A549 (cell line): ENCODE data around the gene NTM. TPM values are rescaled to one million over a fixed set of nuclear protein-coding genes. Genes with fewer than 3 reads are reported as not detected.

Source experiments
- ATAC-seq, 2 experiments: fragments of 200-7000 bp in 1 of 2; fragments of >200 bp in 1 of 2; cut with Nextera tagmentation in 1 of 2; cut with Tn5 transposase in 1 of 2; 3 replicates each; pipeline versions ENCODE4 v1.8.0 to v1.9.1; 2018 to 2020; ENCODE audit warnings: mild to moderate bottlenecking in 1 of 2, moderate library complexity in 1 of 2
- CTCF ChIA-PET: fragments of 300-600 bp; sonication (Branson Sonifier 250); formaldehyde crosslinking; extraction: SDS; loops from one replicate; lab custom pipeline; 2021; ENCODE audit warnings: antibody characterized with exemption, inconsistent platforms; lab: Yijun Ruan, JAX
- POLR2A ChIA-PET: fragments of 350-600 bp; formaldehyde crosslinking; extraction: SDS; loops from one replicate; lab custom pipeline; 2021; ENCODE audit warnings: antibody characterized with exemption, inconsistent platforms; lab: Yijun Ruan, JAX
- DNase-seq, 2 experiments: peaks; one replicate each; pipeline versions ENCODE4 v3.0.0 to v3.0.0-alpha.2; 2011 to 2016; ENCODE audit warnings: low read depth in 1 of 2, low spot score in 1 of 2
- FAIRE-seq: peaks from 2 replicates; lab custom pipeline; 2011; peaks lifted over from hg19 to GRCh38; lab: Jason Lieb, UNC
- H3K27ac ChIP-seq, 2 experiments: fragments of >200 bp; sonication (Bioruptor Twin); formaldehyde crosslinking; 3 replicates each; pipeline ENCODE4 v1.5.1; 2016 to 2017
- H3K4me1 ChIP-seq: fragments of >200 bp; sonication (Bioruptor Twin); formaldehyde crosslinking; 3 replicates; pipeline ENCODE4 v1.6.1; 2016
- H3K4me2 ChIP-seq: fragments of >200 bp; sonication (Bioruptor Twin); formaldehyde crosslinking; 3 replicates; pipeline ENCODE4 v1.6.1; 2016
- H3K4me3 ChIP-seq: fragments of >200 bp; sonication (Bioruptor Twin); formaldehyde crosslinking; 3 replicates; pipeline ENCODE4 v1.5.1; 2016
- H3K9me3 ChIP-seq: fragments of >200 bp; sonication (Bioruptor Twin); formaldehyde crosslinking; 3 replicates; pipeline ENCODE4 v1.6.1; 2016
- ATOH8 ChIP-seq: fragments of 250-450 bp; sonication (Bioruptor Pico); IDR thresholded peaks from 2 replicates; pipeline ENCODE4 v1.5.0; 2020; ENCODE audit warnings: low read depth, mild to moderate bottlenecking, moderate library complexity
- BHLHE40 ChIP-seq: IDR thresholded peaks from 2 replicates; pipeline ENCODE4 v1.6.1; 2012; ENCODE audit warnings: low read depth, low read length, inconsistent platforms
- CBX2 ChIP-seq: fragments of 200-600 bp; sonication (generic); IDR thresholded peaks from 2 replicates; pipeline ENCODE4 v1.6.1; 2016; ENCODE audit warnings: low read depth, mild to moderate bottlenecking, borderline replicate concordance
- CHD4 ChIP-seq: fragments of 200-600 bp; sonication (generic); IDR thresholded peaks from 2 replicates; pipeline ENCODE4 v1.6.1; 2016; ENCODE audit warnings: antibody characterized with exemption, mild to moderate bottlenecking, borderline replicate concordance
- E2F6 ChIP-seq: IDR thresholded peaks from 2 replicates; pipeline ENCODE4 v1.6.1; 2012; ENCODE audit warnings: low read depth, borderline replicate concordance
- ESRRA ChIP-seq: fragments of 150-350 bp; IDR thresholded peaks from 2 replicates; pipeline ENCODE4 v1.6.1; 2014; ENCODE audit warnings: mild to moderate bottlenecking, low read length, borderline replicate concordance
- HES2 ChIP-seq: fragments of >200 bp; sonication (Bioruptor Twin); formaldehyde crosslinking; IDR thresholded peaks from 2 replicates; pipeline ENCODE4 v1.6.1; 2016
- HEYL ChIP-seq: fragments of 250-450 bp; sonication (Bioruptor Pico); IDR thresholded peaks from 2 replicates; pipeline ENCODE4 v1.8.0; 2021; ENCODE audit warnings: mild to moderate bottlenecking, moderate library complexity
- HOXB13 ChIP-seq: fragments of 250-450 bp; sonication (Bioruptor Pico); IDR thresholded peaks from 2 replicates; pipeline ENCODE4 v1.5.0; 2020; ENCODE audit warnings: low read depth, mild to moderate bottlenecking, moderate library complexity
- JUN ChIP-seq, 2 experiments: fragments of >200 bp; sonication (Bioruptor Twin); formaldehyde crosslinking; IDR thresholded peaks; 2 replicates in 1 of 2; 3 replicates in 1 of 2; pipeline ENCODE4 v1.6.1; 2016 to 2017
- JUNB ChIP-seq: fragments of >200 bp; sonication (Bioruptor Twin); formaldehyde crosslinking; IDR thresholded peaks from 2 replicates; pipeline ENCODE4 v1.6.1; 2016
- KDM1A ChIP-seq: fragments of 200-600 bp; sonication (generic); IDR thresholded peaks from 2 replicates; pipeline ENCODE4 v1.6.1; 2016; ENCODE audit warnings: low read depth, mild to moderate bottlenecking
- MAFK ChIP-seq: fragments of 450-650 bp; IDR thresholded peaks from 2 replicates; pipeline ENCODE4 v1.6.1; 2014; ENCODE audit not compliant: partially characterized antibody
- MAZ ChIP-seq: fragments of 150-350 bp; IDR thresholded peaks from 2 replicates; pipeline ENCODE4 v1.6.1; 2014; ENCODE audit warnings: antibody characterized with exemption, low read depth, low read length, borderline replicate concordance
- NFE2L2 ChIP-seq: fragments of 150-350 bp; conservative IDR thresholded peaks from 2 replicates; pipeline ENCODE4 v1.6.1; 2014; ENCODE audit warnings: low read length
- NR3C1 ChIP-seq: fragments of >200 bp; sonication (Bioruptor Twin); formaldehyde crosslinking; IDR thresholded peaks from 3 replicates; pipeline ENCODE4 v1.6.1; 2017
- POLR2AphosphoS2 ChIP-seq: conservative IDR thresholded peaks from 2 replicates; pipeline ENCODE4 v1.6.1; 2012; ENCODE audit warnings: low read length, improper control_type of control experiment, inconsistent platforms
- RARB ChIP-seq: fragments of 250-450 bp; sonication (Bioruptor Pico); IDR thresholded peaks from 2 replicates; pipeline ENCODE4 v1.8.0; 2021; ENCODE audit warnings: mild to moderate bottlenecking, moderate library complexity
- SMC3 ChIP-seq: fragments of >200 bp; sonication (Bioruptor Twin); formaldehyde crosslinking; IDR thresholded peaks from 3 replicates; pipeline ENCODE4 v1.6.1; 2018; ENCODE audit warnings: inconsistent platforms
- ZC3H11A ChIP-seq: fragments of 450-650 bp; IDR thresholded peaks from 2 replicates; pipeline ENCODE4 v1.6.1; 2014; ENCODE audit warnings: antibody characterized with exemption, mild to moderate bottlenecking
- ZSCAN20 ChIP-seq: fragments of 250-450 bp; sonication (Bioruptor Pico); IDR thresholded peaks from 2 replicates; pipeline ENCODE4 v1.8.0; 2022; ENCODE audit warnings: mild to moderate bottlenecking, moderate library complexity
- WGBS: methylation state at CpG from one replicate; pipeline ENCODE4 v1.1.6; 2017; ENCODE audit errors: missing lambda C conversion rate; 5-methylcytosine and 5-hydroxymethylcytosine counted together
- polyA plus RNA-seq, 4 experiments: library from polyadenylated mRNA; depleted of rRNA in 3 of 4; stranded (reverse); fragments of >200 nt; fragmentation: RNase III in 1 of 4; extraction: RNeasy Plus Mini Kit Qiagen cat#74134 plus additional on column Dnase treatment in 1 of 4; gene quantifications; 2 replicates in 3 of 4; 3 replicates in 1 of 4; pipeline ENCODE4 v1.2.3, GENCODE V29; 2011 to 2017

The NTM gene
- polyA plus RNA-seq, 2 of the 4 experiments (the other 2 are of a cell fraction), result not detected

GRCh38 chr11:131327421-131327820, 43.0 kb upstream of the NTM start:
- Histone ChIP-seq H3K4me1 (no peaks in the 10 kb centered on the region), H3K9me3 (no peaks in the 10 kb centered on the region), H3K4me2 (no peak overlapping the region), H3K27ac (no peak overlapping the region), H3K4me3 (no peak overlapping the region)
- DNase-seq, result no peak
- no peak for ATAC-seq
- POLR2A ChIA-PET, result no interaction called here
- CTCF ChIA-PET, result no interaction called here
- FAIRE-seq, result no peak
- WGBS, result 3% methylated on average over 5 of the region's 5 CpGs
- no peak for TF ChIP-seq RARB

GRCh38 chr11:131328843-131329242, 41.6 kb upstream of the NTM start:
- ChIA-PET POLR2A (no interaction called here), CTCF (no interaction called here)
- no peak overlapping the region for H3K27ac ChIP-seq
- no peak for TF ChIP-seq RARB
- no peak for TF ChIP-seq BHLHE40
- TF ChIP-seq ZSCAN20, result no peak
- no peak for TF ChIP-seq KDM1A
- TF ChIP-seq JUN (IDR thresholded peaks at IDR 0.05), result no peak
- TF ChIP-seq NFE2L2, result no peak
- TF ChIP-seq MAZ, result no peak
- no peak for TF ChIP-seq CHD4
- no peak for TF ChIP-seq HES2
- TF ChIP-seq ZC3H11A, result no peak
- no peak for TF ChIP-seq HEYL (CRISPR knock-in tag)
- TF ChIP-seq MAFK, result no peak
- no peak for TF ChIP-seq HOXB13 (CRISPR knock-in tag)
- no peak for TF ChIP-seq JUNB
- no peak for TF ChIP-seq E2F6
- no peak for TF ChIP-seq NR3C1
- ATAC-seq (no peak), DNase-seq (no peak), FAIRE-seq (no peak)
- no peaks in the 10 kb centered on the region for H3K9me3 ChIP-seq
- H3K4me1 ChIP-seq, result no peaks in the 10 kb centered on the region
- H3K4me3 ChIP-seq, result no peak overlapping the region
- no peak overlapping the region for H3K4me2 ChIP-seq
- 0% methylated on average over 2 of the region's 3 CpGs for WGBS

GRCh38 chr11:131331010-131331409, 39.4 kb upstream of the NTM start:
- TF ChIP-seq ATOH8, result no peak
- no peak for TF ChIP-seq HEYL (CRISPR knock-in tag)
- TF ChIP-seq ESRRA, result no peak
- no peak for TF ChIP-seq SMC3
- no peak for TF ChIP-seq BHLHE40
- no peak for TF ChIP-seq HOXB13 (CRISPR knock-in tag)
- TF ChIP-seq POLR2AphosphoS2, result no peak
- Histone ChIP-seq H3K27ac (no peak overlapping the region), H3K4me2 (no peak overlapping the region), H3K4me1 (no peaks in the 10 kb centered on the region), H3K9me3 (no peaks in the 10 kb centered on the region), H3K4me3 (no peak overlapping the region)
- WGBS, result 26% methylated on average over 7 of the region's 7 CpGs
- no peak for FAIRE-seq
- no peak for ATAC-seq
- POLR2A ChIA-PET, result no interaction called here
- no peak for DNase-seq
- CTCF ChIA-PET, result no interaction called here

- Histone ChIP-seq H3K9me3 (no peaks in the 10 kb centered on the region), H3K27ac (no peak overlapping the region), H3K4me2 (no peak overlapping the region), H3K4me3 (no peak overlapping the region), H3K4me1 (no peaks in the 10 kb centered on the region)
- CTCF ChIA-PET, result no interaction called here
- 10% methylated on average over 5 of the region's 5 CpGs for WGBS
- FAIRE-seq (no peak), ATAC-seq (no peak), DNase-seq (no peak)
- POLR2A ChIA-PET, result no interaction called here
- TF ChIP-seq CBX2 (no peak), MAZ (no peak), ZSCAN20 (no peak)
Measured at GRCh38 chr11:131331546-131331945, 38.9 kb upstream of the NTM start.
